Adipocyte (in vitro differentiated cells): ENCODE data around the gene CTSA.

Experiments used
- DNase-seq: peaks from one replicate; pipeline ENCODE4 v3.0.0-alpha.2; 2015; ENCODE audit warnings: low read depth
- H3K27me3 ChIP-seq: replicated peaks from 2 replicates; pipeline ENCODE4 v1.7.0; 2013; ENCODE audit warnings: mild to moderate bottlenecking, low read length, moderate library complexity; ENCODE audit not compliant: control insufficient read depth, insufficient read depth
- H3K36me3 ChIP-seq: 2 replicates; pipeline ENCODE4 v1.7.0; 2013; ENCODE audit warnings: low read length, mild to moderate bottlenecking, moderate library complexity; ENCODE audit not compliant: control insufficient read depth, insufficient read depth, severe bottlenecking
- H3K4me1 ChIP-seq: 2 replicates; pipeline ENCODE4 v1.7.0; 2013; ENCODE audit warnings: mild to moderate bottlenecking, low read length, moderate library complexity; ENCODE audit not compliant: control insufficient read depth, insufficient read depth
- H3K4me3 ChIP-seq: 2 replicates; pipeline ENCODE4 v1.7.0; 2013; ENCODE audit warnings: mild to moderate bottlenecking, low read length, moderate library complexity
- H3K9ac ChIP-seq: 2 replicates; pipeline ENCODE4 v1.7.0; 2013; ENCODE audit warnings: mild to moderate bottlenecking, low read length, moderate library complexity
- H3K9me3 ChIP-seq: 2 replicates; pipeline ENCODE4 v1.7.0; 2013; ENCODE audit warnings: mild to moderate bottlenecking, low read length, moderate library complexity; ENCODE audit not compliant: control insufficient read depth

Gene CTSA

GRCh38 chr20:45852326-45852725, 38.8 kb upstream of the CTSA start:
- DNase-seq = no peak

GRCh38 chr20:45853484-45853883, 37.7 kb upstream of the CTSA start:
- H3K4me1 ChIP-seq = peaks cover 21% of the 10 kb centered on the region
- H3K9ac ChIP-seq = no peak overlapping the region
- no peak for DNase-seq
- no peak overlapping the region for H3K4me3 ChIP-seq
- no peaks in the 10 kb centered on the region for H3K27me3 ChIP-seq
- H3K9me3 ChIP-seq = no peaks in the 10 kb centered on the region
- peaks cover 27% of the 10 kb centered on the region for H3K36me3 ChIP-seq

More at GRCh38 chr20:45852326-45852725, 38.8 kb upstream of the CTSA start:
- Histone ChIP-seq H3K9ac (no peak overlapping the region), H3K9me3 (no peaks in the 10 kb centered on the region), H3K4me1 (peaks cover 15% of the 10 kb centered on the region), H3K4me3 (no peak overlapping the region), H3K27me3 (no peaks in the 10 kb centered on the region), H3K36me3 (peaks cover 33% of the 10 kb centered on the region)

- H3K4me1 ChIP-seq = peaks cover 28% of the 10 kb centered on the region
Observed at GRCh38 chr20:45857114-45857881, 33.8 kb upstream of the CTSA start, which contains the start of the genes ACOT8 and ZSWIM3. Gene ACOT8 (minus strand): TSS chr20:45857392. CDS start chr20:45857315, 77 bp downstream. Gene ZSWIM3 (plus strand): TSS chr20:45857614. CDS start chr20:45857826, 212 bp downstream.

GRCh38 chr20:45857882-45858216, 33.3 kb upstream of the CTSA start:
- peaks cover 7% of the 10 kb centered on the region for H3K36me3 ChIP-seq

More at GRCh38 chr20:45857114-45857881, 33.8 kb upstream of the CTSA start, which contains the start of the genes ACOT8 and ZSWIM3:
- no peaks in the 10 kb centered on the region for H3K27me3 ChIP-seq
- H3K9ac ChIP-seq = peak within 1 kb of the TSS; percentile 93
- H3K36me3 ChIP-seq = peaks cover 9% of the 10 kb centered on the region
- peak within 1 kb of the TSS; percentile 92 for H3K4me3 ChIP-seq
- DNase-seq = peak; percentile 100
- no peaks in the 10 kb centered on the region for H3K9me3 ChIP-seq

GRCh38 chr20:45859916-45860315, 31.2 kb upstream of the CTSA start:
- H3K36me3 ChIP-seq = no peaks in the 10 kb centered on the region
- H3K9me3 ChIP-seq = no peaks in the 10 kb centered on the region
- no peak overlapping the region for H3K9ac ChIP-seq
- H3K27me3 ChIP-seq = no peaks in the 10 kb centered on the region
- peaks cover 27% of the 10 kb centered on the region for H3K4me1 ChIP-seq
- no peak for DNase-seq
- no peak overlapping the region for H3K4me3 ChIP-seq

More at GRCh38 chr20:45857882-45858216, 33.3 kb upstream of the CTSA start:
- no peaks in the 10 kb centered on the region for H3K9me3 ChIP-seq
- no peaks in the 10 kb centered on the region for H3K27me3 ChIP-seq
- H3K4me3 ChIP-seq = peak overlapping the region; percentile 92
- peak overlapping the region; percentile 93 for H3K9ac ChIP-seq
- DNase-seq = no peak
- H3K4me1 ChIP-seq = peaks cover 28% of the 10 kb centered on the region

- H3K9me3 ChIP-seq = no peaks in the 10 kb centered on the region
- no peak for DNase-seq
- H3K9ac ChIP-seq = no peak overlapping the region
- H3K4me3 ChIP-seq = no peak overlapping the region
- no peaks in the 10 kb centered on the region for H3K36me3 ChIP-seq
- H3K27me3 ChIP-seq = no peaks in the 10 kb centered on the region
- H3K4me1 ChIP-seq = peaks cover 24% of the 10 kb centered on the region
Observed at GRCh38 chr20:45860560-45861220, 30.4 kb upstream of the CTSA start.

- Histone ChIP-seq H3K4me3 (no peak overlapping the region), H3K9me3 (no peaks in the 10 kb centered on the region), H3K4me1 (peaks cover 16% of the 10 kb centered on the region), H3K9ac (no peak overlapping the region), H3K36me3 (no peaks in the 10 kb centered on the region), H3K27me3 (no peaks in the 10 kb centered on the region)
- no peak for DNase-seq
Observed at GRCh38 chr20:45861221-45862075, 29.7 kb upstream of the CTSA start.

- H3K4me3 ChIP-seq = no peak overlapping the region
- DNase-seq = no peak
Observed at GRCh38 chr20:45863543-45864470, 27.3 kb upstream of the CTSA start.

GRCh38 chr20:45866454-45866853, 24.7 kb upstream of the CTSA start:
- DNase-seq = no peak
- no peaks in the 10 kb centered on the region for H3K9me3 ChIP-seq
- no peak overlapping the region for H3K4me3 ChIP-seq
- H3K4me1 ChIP-seq = peaks cover 12% of the 10 kb centered on the region
- no peak overlapping the region for H3K9ac ChIP-seq
- no peaks in the 10 kb centered on the region for H3K36me3 ChIP-seq
- H3K27me3 ChIP-seq = no peaks in the 10 kb centered on the region

More at GRCh38 chr20:45863543-45864470, 27.3 kb upstream of the CTSA start:
- Histone ChIP-seq H3K9me3 (no peaks in the 10 kb centered on the region), H3K36me3 (no peaks in the 10 kb centered on the region), H3K9ac (no peak overlapping the region), H3K4me1 (peaks cover 16% of the 10 kb centered on the region), H3K27me3 (no peaks in the 10 kb centered on the region)

GRCh38 chr20:45867136-45867818, 23.9 kb upstream of the CTSA start:
- Histone ChIP-seq H3K36me3 (no peaks in the 10 kb centered on the region), H3K9ac (peak overlapping the region; percentile 41), H3K9me3 (no peaks in the 10 kb centered on the region), H3K4me3 (no peak overlapping the region), H3K4me1 (peaks cover 12% of the 10 kb centered on the region), H3K27me3 (no peaks in the 10 kb centered on the region)
- no peak for DNase-seq
